ENCODE data around the gene NOXRED1.
"Not testable (repeated sequence)": the region's sequence is repeated elsewhere in the genome, so short reads cannot be mapped to it uniquely, and the experiment has no call there.

Gene NOXRED1

DNA sequence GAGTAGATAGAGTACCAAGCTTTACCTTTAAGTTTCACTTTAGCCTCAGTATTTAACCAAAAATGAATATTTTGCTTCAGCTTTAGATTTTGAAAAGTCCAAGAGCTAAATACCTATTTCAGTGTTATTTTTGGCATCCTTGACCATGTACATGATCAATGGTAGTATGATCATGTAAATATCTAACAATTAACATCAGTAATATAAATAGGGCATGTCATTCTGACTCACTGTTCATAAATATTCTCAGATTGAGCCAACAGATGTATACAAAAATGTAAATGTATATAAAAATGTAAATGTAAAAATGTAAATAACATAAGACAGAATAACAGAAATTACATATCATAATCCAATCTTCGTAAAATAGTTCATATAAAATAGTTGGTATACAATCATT, 15.3 kb upstream of the NOXRED1 start:
- TF ChIP-seq, protein P1, sequence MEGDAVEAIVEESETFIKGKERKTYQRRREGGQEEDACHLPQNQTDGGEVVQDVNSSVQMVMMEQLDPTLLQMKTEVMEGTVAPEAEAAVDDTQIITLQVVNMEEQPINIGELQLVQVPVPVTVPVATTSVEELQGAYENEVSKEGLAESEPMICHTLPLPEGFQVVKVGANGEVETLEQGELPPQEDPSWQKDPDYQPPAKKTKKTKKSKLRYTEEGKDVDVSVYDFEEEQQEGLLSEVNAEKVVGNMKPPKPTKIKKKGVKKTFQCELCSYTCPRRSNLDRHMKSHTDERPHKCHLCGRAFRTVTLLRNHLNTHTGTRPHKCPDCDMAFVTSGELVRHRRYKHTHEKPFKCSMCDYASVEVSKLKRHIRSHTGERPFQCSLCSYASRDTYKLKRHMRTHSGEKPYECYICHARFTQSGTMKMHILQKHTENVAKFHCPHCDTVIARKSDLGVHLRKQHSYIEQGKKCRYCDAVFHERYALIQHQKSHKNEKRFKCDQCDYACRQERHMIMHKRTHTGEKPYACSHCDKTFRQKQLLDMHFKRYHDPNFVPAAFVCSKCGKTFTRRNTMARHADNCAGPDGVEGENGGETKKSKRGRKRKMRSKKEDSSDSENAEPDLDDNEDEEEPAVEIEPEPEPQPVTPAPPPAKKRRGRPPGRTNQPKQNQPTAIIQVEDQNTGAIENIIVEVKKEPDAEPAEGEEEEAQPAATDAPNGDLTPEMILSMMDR (IDR thresholded peaks at IDR 0.05; ENCODE audit: insufficient read depth, low read depth, low read length, missing control alignments) = no peak
- H3K4me3 ChIP-seq (ENCODE audit: low read depth, low read length) = no peak overlapping the region
- no peak for DNase-seq (ENCODE audit: low read depth)

DNA sequence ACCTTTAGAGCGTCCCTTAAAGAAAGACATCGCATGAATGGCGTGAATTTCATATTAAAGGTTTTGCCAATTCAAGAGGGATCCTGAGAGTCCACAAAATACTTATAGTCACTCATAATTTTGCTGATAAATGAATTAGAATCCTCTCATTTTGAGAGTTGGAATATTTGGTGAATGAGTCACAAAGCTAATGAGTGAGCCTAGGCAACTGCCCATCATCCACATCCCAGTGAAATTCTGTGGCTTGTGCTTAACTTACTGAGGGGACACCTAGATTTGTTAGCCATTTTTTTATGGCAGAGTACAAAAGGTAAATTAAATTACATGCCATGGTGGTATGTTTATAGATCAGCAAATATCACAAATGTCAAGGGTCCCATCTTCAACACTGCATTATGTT, 12.7 kb upstream of the NOXRED1 start:
- no peak for DNase-seq (ENCODE audit: low read depth)
- TF ChIP-seq, protein P1 (IDR thresholded peaks at IDR 0.05; ENCODE audit: insufficient read depth, low read depth, low read length, missing control alignments) = no peak

DNA sequence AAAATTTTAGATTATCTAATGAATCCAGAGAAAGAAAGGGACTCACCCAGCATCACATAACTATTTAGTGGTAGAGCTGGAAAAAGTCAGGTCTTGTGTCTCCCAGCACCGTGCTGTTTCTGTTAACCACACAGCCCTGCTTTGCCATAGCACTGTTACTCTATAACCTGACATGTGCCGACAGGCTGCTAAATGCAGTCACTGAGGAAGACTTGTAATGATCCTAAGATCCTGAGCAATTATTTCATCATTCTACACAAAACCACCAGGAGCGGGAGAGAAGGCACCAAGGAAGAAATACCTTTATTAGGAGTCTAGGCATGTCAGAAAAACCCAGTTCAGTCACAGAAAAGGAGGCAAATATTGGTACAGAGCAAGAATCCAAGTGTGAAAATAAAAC, 3.1 kb upstream of the NOXRED1 start:
- TF ChIP-seq, protein P1 (IDR thresholded peaks at IDR 0.05; ENCODE audit: insufficient read depth, low read depth, low read length, missing control alignments) = no peak
- DNase-seq (ENCODE audit: low read depth) = no peak
- H3K4me3 ChIP-seq (ENCODE audit: low read depth, low read length) = no peak overlapping the region

More for the DNA sequence above, 12.7 kb upstream of the NOXRED1 start:
- H3K4me3 ChIP-seq (ENCODE audit: low read depth, low read length) = no peak overlapping the region

DNA sequence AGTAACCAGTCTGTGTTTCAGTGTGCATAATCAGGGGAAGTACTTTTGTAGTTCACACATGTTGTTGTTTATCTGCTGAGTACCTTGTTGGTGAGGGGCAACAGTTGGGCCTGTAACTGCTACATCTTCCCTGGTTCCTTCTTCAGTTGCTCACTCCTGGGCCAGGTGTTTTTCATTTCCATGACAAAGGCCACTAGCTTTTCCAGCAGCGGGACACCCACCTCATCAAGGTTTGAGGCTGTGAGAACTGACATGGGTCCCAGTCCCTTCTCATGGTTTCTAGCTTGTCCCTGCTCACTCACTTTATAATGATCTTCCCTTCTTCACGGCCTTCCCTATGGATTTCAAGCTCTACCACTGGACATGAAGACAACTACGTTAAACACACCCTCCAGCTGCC, 1.5 kb upstream of the NOXRED1 start:
- DNase-seq (ENCODE audit: low read depth) = no peak
- H3K4me3 ChIP-seq (ENCODE audit: low read depth, low read length) = no peak overlapping the region
- TF ChIP-seq, protein P1 (IDR thresholded peaks at IDR 0.05; ENCODE audit: insufficient read depth, low read depth, low read length, missing control alignments) = no peak

DNA sequence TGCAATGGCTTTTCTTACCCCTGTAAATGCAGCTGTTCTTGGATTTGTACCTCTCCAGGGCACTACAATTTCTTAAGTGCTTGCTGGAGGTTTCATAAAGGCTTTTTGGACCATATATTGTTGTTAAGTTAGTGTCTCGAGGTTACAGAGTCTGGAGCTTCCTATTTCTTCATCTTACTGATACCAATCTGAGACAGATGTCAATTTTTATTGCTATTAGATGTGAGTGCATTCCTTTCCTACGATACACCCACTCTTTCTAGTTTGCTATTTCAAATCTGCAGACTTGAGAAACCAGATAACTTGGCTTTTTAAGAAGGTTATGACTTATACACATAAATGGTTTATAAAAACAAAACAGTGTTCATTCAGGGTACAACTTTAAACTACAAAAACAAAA, 2.1 kb downstream of the NOXRED1 start:
- H3K4me3 ChIP-seq (ENCODE audit: low read depth, low read length) = no peak overlapping the region
- TF ChIP-seq, protein P1 (IDR thresholded peaks at IDR 0.05; ENCODE audit: insufficient read depth, low read depth, low read length, missing control alignments) = no peak
- no peak for DNase-seq (ENCODE audit: low read depth)

DNA sequence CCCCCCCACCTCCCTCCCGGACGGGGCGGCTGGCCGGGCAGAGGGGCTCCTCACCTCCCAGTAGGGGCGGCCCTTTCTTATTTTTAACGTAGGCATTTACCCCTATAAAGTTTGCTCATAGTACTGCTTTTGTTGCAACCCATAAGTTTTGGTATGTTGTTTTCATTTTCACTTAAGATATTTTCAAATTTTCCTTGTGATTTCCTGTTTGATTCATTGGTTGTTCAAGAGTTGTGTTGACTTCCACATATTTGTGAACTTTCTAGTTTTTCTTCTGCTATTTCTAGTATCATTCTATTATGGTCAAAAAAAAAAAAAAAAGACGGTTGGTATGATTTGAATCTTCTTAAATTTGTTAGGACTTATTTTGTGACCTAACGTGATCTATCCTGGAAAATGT, 6.5 kb downstream of the NOXRED1 start:
- TF ChIP-seq, protein P1 (IDR thresholded peaks at IDR 0.05; ENCODE audit: insufficient read depth, low read depth, low read length, missing control alignments) = no peak
- no peak overlapping the region for H3K4me3 ChIP-seq (ENCODE audit: low read depth, low read length)
- no peak for DNase-seq (ENCODE audit: low read depth)

DNA sequence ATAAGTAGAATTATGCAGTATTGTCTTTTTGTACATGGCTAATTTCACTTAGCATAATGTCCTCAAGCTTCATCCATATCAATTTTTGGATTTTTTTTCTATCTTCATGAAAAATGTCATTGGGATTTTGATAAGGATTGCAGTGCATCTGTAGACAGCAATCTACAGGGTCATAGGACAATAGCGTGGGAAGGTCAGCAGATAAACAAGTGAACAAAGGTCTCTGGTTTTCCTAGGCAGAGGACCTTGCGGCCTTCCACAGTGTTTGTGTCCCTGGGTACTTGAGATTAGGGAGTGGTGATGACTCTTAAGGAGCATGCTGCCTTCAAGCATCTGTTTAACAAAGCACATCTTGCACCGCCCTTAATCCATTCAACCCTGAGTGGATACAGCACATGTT, 7.2 kb downstream of the NOXRED1 start:
- DNase-seq (ENCODE audit: low read depth) = not testable (repeated sequence)

DNA sequence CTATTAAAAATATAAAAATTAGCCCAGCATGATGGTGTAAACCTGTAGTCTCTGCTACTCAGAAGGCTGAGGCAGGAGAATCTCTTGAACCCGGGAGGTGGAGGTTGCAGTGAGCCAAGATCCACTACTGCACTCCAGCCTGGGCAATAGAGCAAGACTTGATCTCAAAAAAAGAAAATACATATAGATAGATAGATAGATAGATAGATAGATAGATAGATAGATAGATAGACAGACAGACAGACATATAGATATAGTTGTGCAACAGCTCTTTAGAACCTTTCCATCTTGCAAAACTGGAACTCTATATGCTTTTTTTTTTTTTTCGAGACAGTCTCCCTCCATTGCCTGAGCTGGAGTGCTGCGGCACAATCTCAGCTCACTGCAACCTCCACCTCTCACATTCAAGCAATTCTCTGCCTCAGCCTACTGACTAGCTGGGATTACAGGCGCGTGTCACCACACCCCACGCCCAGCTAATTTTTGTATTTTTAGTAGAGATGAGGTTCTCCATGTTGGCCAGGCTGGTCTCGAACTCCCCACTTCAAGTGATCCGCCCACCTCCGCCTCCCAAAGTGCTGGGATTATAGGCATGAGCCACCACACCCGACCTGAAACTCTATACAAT, 7.8 kb downstream of the NOXRED1 start:
- not testable (repeated sequence) for DNase-seq (ENCODE audit: low read depth)

More for the DNA sequence above, 7.2 kb downstream of the NOXRED1 start:
- not testable (repeated sequence) for H3K4me3 ChIP-seq (ENCODE audit: low read depth, low read length)

More for the DNA sequence above, 7.8 kb downstream of the NOXRED1 start:
- not testable (repeated sequence) for H3K4me3 ChIP-seq (ENCODE audit: low read depth, low read length)
